Adrenal gland (tissue), 5 donors: ENCODE measurements around the gene TMEM52.

Experiments used
- POLR2A ChIP-seq, 2 donors: fragments of 450-650 bp; IDR thresholded peaks; one replicate each; pipeline ENCODE4 v1.6.1; 2017; ENCODE audit warnings: antibody characterized with exemption in 2 of 2, mild to moderate bottlenecking in 2 of 2, moderate library complexity in 1 of 2
- TF ChIP-seq, protein P1 (sequence below), 6 experiments: fragments of 450-650 bp in 4 of 6; fragments of 200-600 bp in 2 of 6; sonication (generic) in 1 of 6; IDR thresholded peaks; 1 replicate in 5 of 6; 2 replicates in 1 of 6; pipeline versions ENCODE4 v1.5.1 to v1.8.0; 2016 to 2021; ENCODE audit warnings: antibody characterized with exemption in 6 of 6, mild to moderate bottlenecking in 2 of 6, moderate library complexity in 1 of 6
- donor health status: DM: no; HTN: no; CAD: no.

DNA sequence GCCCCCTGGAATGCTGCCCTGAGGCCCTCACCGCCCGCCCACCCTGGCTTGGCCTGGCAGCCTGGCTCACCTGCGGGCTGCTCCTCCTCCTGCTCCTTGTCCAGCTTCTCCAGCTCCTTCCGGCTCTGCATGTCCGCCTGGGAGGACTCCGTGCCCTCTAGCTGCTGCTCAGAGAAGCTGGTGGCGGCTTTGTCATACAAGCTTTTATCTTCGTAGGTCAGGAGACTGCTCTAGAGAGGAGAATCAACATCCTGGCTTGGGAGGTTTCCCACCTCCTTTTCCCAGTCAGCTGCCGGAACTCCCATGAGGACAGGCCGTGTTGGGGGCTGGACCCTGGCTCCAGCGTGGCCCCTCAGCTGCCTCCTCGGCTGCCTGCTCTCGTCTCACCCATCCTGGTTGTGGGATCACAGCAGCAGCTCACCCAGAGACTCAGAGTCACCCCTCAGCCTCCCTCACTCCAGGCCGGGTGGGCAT is 36.6 kb upstream of the TMEM52 start:
- TF ChIP-seq, protein P1, sequence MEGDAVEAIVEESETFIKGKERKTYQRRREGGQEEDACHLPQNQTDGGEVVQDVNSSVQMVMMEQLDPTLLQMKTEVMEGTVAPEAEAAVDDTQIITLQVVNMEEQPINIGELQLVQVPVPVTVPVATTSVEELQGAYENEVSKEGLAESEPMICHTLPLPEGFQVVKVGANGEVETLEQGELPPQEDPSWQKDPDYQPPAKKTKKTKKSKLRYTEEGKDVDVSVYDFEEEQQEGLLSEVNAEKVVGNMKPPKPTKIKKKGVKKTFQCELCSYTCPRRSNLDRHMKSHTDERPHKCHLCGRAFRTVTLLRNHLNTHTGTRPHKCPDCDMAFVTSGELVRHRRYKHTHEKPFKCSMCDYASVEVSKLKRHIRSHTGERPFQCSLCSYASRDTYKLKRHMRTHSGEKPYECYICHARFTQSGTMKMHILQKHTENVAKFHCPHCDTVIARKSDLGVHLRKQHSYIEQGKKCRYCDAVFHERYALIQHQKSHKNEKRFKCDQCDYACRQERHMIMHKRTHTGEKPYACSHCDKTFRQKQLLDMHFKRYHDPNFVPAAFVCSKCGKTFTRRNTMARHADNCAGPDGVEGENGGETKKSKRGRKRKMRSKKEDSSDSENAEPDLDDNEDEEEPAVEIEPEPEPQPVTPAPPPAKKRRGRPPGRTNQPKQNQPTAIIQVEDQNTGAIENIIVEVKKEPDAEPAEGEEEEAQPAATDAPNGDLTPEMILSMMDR (IDR thresholded peaks at IDR 0.05) = no peak
- TF ChIP-seq POLR2A (IDR thresholded peaks at IDR 0.05) = no peak
